ENCODE results near the gene PLCL1. TPM values are rescaled to one million over a fixed set of nuclear protein-coding genes. Genes with fewer than 3 reads are reported as not detected.

The PLCL1 gene
- total RNA-seq, 4 donors from 2014 or later: 5.4 to 21.8 (median 10.2) TPM

DNA sequence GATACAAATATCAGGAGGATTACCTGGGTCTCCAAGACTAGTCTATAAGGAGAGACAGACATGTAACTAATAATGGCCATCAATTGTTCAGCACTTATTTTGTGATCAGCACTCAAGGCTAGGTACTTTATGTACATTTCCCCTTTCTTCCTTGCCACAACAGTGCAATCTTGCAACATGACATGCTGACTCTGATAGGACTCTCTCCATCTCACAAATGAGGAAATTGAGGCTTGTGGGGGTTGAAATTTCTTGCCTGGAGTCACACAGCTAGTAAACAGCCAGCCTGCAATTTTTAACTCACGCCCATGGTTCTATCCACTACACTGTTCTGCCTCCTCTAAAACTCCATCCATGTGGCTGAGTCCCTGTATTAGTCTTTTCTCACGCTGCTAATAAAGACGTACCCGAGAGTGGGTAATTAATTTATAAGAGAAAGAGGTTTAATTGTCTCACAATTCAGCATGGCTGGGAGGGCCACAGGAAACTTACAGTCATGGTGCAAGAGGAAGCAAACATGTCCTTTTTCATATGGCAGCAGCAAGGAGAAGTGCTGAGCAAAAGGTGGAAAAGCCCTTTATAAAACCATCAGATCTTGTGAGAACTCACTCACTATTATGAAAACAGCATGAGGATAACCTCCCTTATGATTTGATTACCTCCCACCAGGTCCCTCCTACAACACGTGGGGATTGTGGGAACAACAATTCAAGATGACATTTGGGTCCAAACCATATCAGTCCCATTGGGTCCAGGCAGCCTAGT lies 302.4 kb downstream of the PLCL1 start:
- TF ChIP-seq, protein P1, sequence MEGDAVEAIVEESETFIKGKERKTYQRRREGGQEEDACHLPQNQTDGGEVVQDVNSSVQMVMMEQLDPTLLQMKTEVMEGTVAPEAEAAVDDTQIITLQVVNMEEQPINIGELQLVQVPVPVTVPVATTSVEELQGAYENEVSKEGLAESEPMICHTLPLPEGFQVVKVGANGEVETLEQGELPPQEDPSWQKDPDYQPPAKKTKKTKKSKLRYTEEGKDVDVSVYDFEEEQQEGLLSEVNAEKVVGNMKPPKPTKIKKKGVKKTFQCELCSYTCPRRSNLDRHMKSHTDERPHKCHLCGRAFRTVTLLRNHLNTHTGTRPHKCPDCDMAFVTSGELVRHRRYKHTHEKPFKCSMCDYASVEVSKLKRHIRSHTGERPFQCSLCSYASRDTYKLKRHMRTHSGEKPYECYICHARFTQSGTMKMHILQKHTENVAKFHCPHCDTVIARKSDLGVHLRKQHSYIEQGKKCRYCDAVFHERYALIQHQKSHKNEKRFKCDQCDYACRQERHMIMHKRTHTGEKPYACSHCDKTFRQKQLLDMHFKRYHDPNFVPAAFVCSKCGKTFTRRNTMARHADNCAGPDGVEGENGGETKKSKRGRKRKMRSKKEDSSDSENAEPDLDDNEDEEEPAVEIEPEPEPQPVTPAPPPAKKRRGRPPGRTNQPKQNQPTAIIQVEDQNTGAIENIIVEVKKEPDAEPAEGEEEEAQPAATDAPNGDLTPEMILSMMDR (IDR thresholded peaks at IDR 0.05): no peak
- no peak for ATAC-seq (ENCODE audit: low FRiP score)
- no peak for DNase-seq (ENCODE audit: low spot score)

DNA sequence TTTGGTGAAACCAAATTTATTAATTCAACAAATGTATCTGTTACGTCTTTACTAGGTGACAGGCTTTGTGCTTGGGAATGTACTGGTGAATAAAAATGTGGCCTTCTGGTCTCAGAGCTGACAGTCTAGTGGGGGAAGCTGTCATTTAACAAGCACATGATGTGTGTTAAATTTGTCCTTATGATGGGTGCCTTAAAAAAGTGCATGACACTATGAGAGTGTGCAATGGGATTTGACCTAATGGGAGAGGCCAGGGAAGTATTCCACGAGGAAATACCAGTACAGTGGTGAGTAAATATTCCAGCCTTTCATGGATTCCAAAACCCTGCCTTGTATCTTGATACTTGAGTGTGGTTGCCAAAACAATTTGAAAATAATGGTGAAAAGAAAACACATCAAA lies 308.9 kb downstream of the PLCL1 start:
- TF ChIP-seq, protein P1 (IDR thresholded peaks at IDR 0.05): no peak
- ATAC-seq (ENCODE audit: low FRiP score) (no peak), DNase-seq (ENCODE audit: low spot score) (no peak)

DNA sequence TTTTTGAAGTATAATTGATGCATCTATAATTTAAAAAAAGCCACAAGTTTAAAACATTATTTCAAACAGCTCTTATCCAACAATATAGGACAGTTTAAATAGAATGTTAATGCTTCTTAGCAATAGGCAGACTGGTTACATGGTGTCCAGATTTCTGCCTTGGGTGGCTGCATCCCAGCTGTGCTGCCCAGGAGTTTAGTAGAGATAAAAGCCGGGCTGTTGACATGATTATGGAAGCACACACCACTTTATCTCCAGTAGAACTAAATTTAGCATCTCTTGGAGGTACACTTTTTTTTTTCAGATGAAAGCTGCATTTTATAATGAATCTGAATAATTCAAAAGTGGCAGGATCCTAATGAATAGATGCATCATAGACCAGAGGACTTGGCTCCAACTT lies 309.7 kb downstream of the PLCL1 start:
- no peak for ATAC-seq (ENCODE audit: low FRiP score)
- TF ChIP-seq, protein P1 (IDR thresholded peaks at IDR 0.05): no peak

DNA sequence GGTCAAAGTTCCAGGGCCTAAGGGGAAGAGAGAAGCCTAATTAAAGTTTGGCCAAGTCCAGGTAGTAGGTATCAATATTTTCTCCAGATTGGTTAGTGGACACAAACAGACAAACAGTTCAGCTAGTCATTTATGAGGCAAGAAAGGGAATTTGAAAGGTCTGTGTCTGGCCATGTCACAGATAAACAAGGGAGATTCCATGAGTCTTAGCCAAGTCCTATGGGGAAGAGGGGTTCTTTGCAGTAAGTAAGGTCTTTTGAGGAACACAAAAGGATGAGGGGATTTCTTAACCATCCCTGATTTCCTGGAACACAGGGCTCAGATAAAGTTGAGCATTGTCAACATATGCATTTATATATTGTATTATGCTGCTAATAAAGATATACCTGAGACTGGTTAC lies 310.8 kb downstream of the PLCL1 start:
- TF ChIP-seq, protein P1 (IDR thresholded peaks at IDR 0.05): no peak
- no peak for ATAC-seq (ENCODE audit: low FRiP score)
- DNase-seq (ENCODE audit: low spot score): no peak

More for the DNA sequence above, 309.7 kb downstream of the PLCL1 start:
- DNase-seq (ENCODE audit: low spot score): no peak

DNA sequence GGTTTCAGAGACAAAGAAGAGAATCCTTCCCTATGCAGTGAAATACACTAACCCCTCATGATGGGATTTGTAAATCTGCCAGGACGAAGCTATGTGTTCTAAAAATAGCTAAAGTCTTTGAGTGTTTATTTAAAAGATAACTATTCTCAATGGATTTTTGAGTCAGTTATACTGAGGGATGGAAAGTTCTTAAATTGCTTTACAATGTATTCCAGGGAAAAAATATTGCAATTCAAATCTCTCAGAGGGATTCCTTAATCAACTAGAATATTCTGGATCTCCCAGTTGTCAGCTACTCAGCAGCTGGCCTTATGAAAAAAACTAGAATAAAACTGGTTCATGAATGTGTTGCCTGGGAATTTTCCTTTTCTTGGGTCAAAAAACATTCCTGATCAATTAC lies 312.4 kb downstream of the PLCL1 start:
- DNase-seq (ENCODE audit: low spot score) (no peak), ATAC-seq (ENCODE audit: low FRiP score) (no peak)
- TF ChIP-seq, protein P1 (IDR thresholded peaks at IDR 0.05): no peak

DNA sequence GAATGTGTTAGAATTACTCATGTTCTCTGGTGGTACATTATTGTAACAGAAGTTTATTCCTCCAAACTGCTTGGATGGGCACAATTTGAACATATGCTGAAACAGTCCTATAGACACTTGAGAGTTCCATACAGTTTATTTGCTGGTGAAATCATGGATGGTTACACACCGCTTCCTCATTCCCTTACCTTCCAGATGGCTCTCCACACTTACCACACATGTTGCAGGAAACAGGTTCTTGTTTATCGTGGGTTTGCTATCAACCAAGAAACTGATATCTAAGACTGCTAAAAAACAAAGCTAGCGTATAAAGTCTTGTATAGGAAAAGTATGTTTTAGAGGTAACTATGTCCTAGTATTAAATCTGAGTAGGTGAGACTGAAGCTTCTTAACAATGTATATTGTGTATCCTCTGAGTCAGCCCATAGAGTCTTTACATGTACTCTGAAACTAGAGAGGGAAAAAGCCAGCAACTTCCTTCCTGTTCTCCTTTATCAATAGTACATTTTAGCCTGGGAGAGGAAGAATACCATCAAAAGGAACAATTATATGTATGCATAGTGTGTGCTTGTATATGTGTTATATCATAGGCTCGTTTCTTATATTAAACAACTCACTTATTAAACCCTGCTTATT lies 313.1 kb downstream of the PLCL1 start:
- TF ChIP-seq, protein P1 (IDR thresholded peaks at IDR 0.05): no peak
- no peak for ATAC-seq (ENCODE audit: low FRiP score)

DNA sequence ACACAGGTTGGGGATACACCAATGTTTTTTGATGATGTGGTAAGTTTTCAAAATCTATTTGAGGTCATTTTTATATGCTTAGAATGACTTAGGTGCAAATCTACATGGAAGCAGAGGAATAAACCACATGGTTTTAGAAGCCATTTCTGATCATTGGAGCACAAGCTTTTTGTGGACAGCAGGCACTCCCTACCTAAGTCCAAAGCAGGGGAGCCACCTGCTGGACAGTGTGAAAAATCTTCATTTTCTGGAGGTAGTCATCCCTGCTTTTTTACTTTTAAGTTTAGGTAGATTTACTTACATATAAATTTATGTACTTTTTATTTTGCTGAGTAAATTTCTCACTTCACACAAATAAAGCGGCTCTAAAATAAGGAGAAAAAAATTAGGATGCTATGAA lies 323.2 kb downstream of the PLCL1 start:
- ATAC-seq (ENCODE audit: low FRiP score) (peak; percentile 70), DNase-seq (ENCODE audit: low spot score) (no peak)

More for the DNA sequence above, 313.1 kb downstream of the PLCL1 start:
- DNase-seq (ENCODE audit: low spot score): no peak

More for the DNA sequence above, 323.2 kb downstream of the PLCL1 start:
- TF ChIP-seq, protein P1 (IDR thresholded peaks at IDR 0.05): peak in 1 of 3 donors; percentile 52
